ENCODE data around the gene ZFHX3. TPM values are rescaled to one million over a fixed set of nuclear protein-coding genes. Genes with fewer than 3 reads are reported as not detected.

Gene ZFHX3
- polyA plus RNA-seq, 1 donor from 2014 or later, result 26.4 TPM

GRCh38 chr16:72959301-72959996 lies 88.5 kb downstream of the ZFHX3 start:
- TF ChIP-seq CTCF (IDR thresholded peaks at IDR 0.05; ENCODE audit: poor library complexity, severe bottlenecking), result no peak
- no peak for TF ChIP-seq MXI1 (conservative IDR thresholded peaks at IDR 0.05; ENCODE audit: poor library complexity, severe bottlenecking)
- no peak for TF ChIP-seq REST (IDR thresholded peaks at IDR 0.05; ENCODE audit: borderline replicate concordance)
- TF ChIP-seq SMC3 (conservative IDR thresholded peaks at IDR 0.05; ENCODE audit: poor library complexity), result no peak
- no peak for TF ChIP-seq RAD21 (conservative IDR thresholded peaks at IDR 0.05)
- TF ChIP-seq POLR2AphosphoS5 (IDR thresholded peaks at IDR 0.05), result no peak
- TF ChIP-seq TAF1 (IDR thresholded peaks at IDR 0.05; ENCODE audit: low read depth), result no peak
- TF ChIP-seq EZH2 (IDR thresholded peaks at IDR 0.05; ENCODE audit: borderline replicate concordance, insufficient read depth, low read length, poor library complexity, severe bottlenecking), result no peak
- TF ChIP-seq EP300 (conservative IDR thresholded peaks at IDR 0.05; ENCODE audit: poor library complexity, severe bottlenecking), result no peak

GRCh38 chr16:72958522-72959076 lies 89.3 kb downstream of the ZFHX3 start:
- H3K36me3 ChIP-seq (ENCODE audit: insufficient read depth, low read length), result peaks cover 34% of the 10 kb centered on the region
- no peak overlapping the region for H2AFZ ChIP-seq (ENCODE audit: low read depth, low read length)
- no peak overlapping the region for H3K27ac ChIP-seq (ENCODE audit: low read length)
- H3K9me2 ChIP-seq (ENCODE audit: insufficient read depth, low read length), result no peaks in the 10 kb centered on the region
- H3K4me3 ChIP-seq (ENCODE audit: low read length), result no peak overlapping the region
- peaks cover 97% of the 10 kb centered on the region for H4K20me1 ChIP-seq (ENCODE audit: insufficient read depth)
- H3K27me3 ChIP-seq (ENCODE audit: insufficient read depth, low read depth, low read length), result no peaks in the 10 kb centered on the region
- H3K79me2 ChIP-seq (replicated peaks; ENCODE audit: insufficient read depth, low read length), result peaks cover 98% of the 10 kb centered on the region
- TF ChIP-seq EZH2 (IDR thresholded peaks at IDR 0.05; ENCODE audit: borderline replicate concordance, insufficient read depth, low read length, poor library complexity, severe bottlenecking) (no peak), MXI1 (conservative IDR thresholded peaks at IDR 0.05; ENCODE audit: poor library complexity, severe bottlenecking) (no peak)
- peaks cover 3% of the 10 kb centered on the region for H3F3A ChIP-seq (ENCODE audit: insufficient read depth, low read length, poor library complexity, severe bottlenecking)
- H3K4me2 ChIP-seq (ENCODE audit: low read length), result no peak overlapping the region
- H3K9ac ChIP-seq (ENCODE audit: low read length), result no peak overlapping the region
- no peaks in the 10 kb centered on the region for H3K9me3 ChIP-seq (ENCODE audit: low read length)

More at GRCh38 chr16:72959301-72959996, 88.5 kb downstream of the ZFHX3 start:
- no peak overlapping the region for H3K27ac ChIP-seq (ENCODE audit: low read length)
- H3K4me3 ChIP-seq (ENCODE audit: low read length), result no peak overlapping the region
- no peaks in the 10 kb centered on the region for H3K27me3 ChIP-seq (ENCODE audit: insufficient read depth, low read depth, low read length)
- H3K9ac ChIP-seq (ENCODE audit: low read length), result no peak overlapping the region
- H3K36me3 ChIP-seq (ENCODE audit: insufficient read depth, low read length), result peaks cover 36% of the 10 kb centered on the region
- H2AFZ ChIP-seq (ENCODE audit: low read depth, low read length), result no peak overlapping the region
- H3K9me3 ChIP-seq (ENCODE audit: low read length), result no peaks in the 10 kb centered on the region
- H3F3A ChIP-seq (ENCODE audit: insufficient read depth, low read length, poor library complexity, severe bottlenecking), result peaks cover 3% of the 10 kb centered on the region
- H4K20me1 ChIP-seq (ENCODE audit: insufficient read depth), result peaks cover 97% of the 10 kb centered on the region
- H3K9me2 ChIP-seq (ENCODE audit: insufficient read depth, low read length), result no peaks in the 10 kb centered on the region
- H3K79me2 ChIP-seq (replicated peaks; ENCODE audit: insufficient read depth, low read length), result peaks cover 98% of the 10 kb centered on the region
- H3K4me2 ChIP-seq (ENCODE audit: low read length), result no peak overlapping the region

Measured in neural cell (in vitro differentiated cells).